GM18858 (cell line): ENCODE measurements around the gene AIFM2.
"Not testable (repeated sequence)": the region's sequence is repeated elsewhere in the genome, so short reads cannot be mapped to it uniquely, and the experiment has no call there.

Source experiments
- ATAC-seq: cut with Tn5 transposase; IDR thresholded peaks from one replicate; pipeline ENCODE4 v1.9.1; 2021; ENCODE audit not compliant: unreplicated experiment

Gene AIFM2

DNA sequence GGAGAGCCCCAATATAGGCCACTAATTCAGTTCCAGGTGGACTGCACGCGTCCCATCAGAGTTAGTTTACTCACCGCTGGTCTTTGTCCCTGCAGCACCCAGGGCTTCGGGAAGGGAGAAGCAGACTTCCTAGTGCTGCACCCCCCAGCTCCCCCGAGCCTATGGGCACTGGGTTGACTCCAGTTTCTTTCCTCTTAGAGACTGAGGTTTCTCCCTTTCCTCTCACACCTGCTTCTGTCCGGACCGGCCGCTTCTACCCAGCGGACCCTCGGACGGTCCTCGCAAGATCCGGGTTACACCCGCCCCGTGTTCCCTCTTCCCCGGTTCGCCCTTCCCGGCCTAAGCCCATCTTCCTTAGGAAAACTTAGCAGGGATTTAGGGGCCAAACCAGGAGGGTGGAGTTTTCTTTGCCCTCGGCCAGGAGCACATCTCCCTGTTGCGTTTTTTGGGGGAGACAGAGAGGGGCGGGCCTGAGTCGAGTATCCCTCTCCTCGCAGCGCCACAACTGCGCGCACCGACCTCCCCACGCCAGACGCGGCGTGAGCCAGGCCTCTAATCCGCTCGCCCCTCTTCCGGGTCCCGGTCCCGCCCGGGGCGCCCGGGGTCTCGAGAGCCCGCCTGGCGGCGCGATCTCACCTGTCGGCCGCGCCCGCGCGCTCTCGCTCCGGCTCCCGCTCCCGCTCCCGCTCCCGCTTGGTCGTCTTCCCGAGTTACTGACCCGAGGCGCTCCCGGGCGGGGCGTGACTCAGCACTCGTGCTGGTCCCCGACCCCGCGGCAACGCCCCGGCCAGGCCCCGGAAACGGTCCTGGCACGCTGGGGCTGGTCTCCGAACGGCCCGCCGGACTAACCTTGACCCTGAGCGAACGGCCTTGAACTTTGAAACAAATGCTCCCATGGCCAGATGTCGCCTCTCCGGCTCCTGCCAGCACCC lies at the start of gene AIFM2:
TSS of gene AIFM2 (minus strand) at position 728 of the 932 bp plus-strand sequence. CDS start 8,741 bp downstream, outside the sequence.
- ATAC-seq = peak; percentile 66

DNA sequence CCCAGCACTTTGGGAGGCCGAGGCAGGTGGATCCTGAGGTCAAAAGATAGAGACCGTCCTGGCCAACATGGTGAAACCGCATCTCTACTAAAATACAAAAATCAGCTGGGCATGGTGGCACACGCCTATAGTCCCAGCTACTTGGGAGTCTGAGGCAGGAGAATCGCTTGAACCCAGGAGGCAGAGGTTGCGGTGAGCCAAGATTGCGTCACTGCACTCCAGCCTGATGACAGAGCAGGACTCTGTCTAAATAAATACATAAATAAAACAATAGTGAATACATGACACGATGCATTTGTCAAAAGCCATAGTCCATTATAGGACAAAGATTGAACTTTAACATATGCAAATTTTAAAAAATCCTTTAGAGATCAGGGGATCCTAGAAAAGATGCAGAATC lies 46.6 kb upstream of the AIFM2 start:
- ATAC-seq = not testable (repeated sequence)

DNA sequence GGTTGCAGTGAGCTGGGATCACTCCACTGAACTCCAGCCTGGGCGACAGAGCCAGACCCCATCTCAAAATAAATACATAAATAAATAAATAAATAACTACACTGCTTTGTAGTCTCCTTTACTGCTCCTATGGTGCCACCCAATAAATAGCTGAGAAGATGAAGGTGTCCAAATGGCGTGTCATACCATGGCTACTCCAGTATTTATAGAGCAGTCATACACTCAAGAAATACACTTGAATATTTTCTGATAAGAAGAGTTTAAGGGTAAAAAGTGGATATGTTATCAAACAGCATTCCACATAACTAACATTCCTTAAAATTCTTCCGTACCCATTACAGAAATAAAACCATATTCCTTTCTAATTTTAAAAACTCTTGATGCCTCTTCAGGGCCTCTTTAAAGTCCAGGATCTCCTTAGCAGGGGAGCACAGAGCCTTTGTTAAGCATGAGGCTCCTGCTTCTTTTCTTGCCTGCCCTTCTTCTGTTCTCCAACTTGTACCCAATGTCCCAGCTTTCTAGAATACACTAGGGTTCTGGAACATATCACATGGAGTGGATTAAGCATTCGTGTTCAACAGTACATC lies 45.6 kb upstream of the AIFM2 start:
- no peak for ATAC-seq

DNA sequence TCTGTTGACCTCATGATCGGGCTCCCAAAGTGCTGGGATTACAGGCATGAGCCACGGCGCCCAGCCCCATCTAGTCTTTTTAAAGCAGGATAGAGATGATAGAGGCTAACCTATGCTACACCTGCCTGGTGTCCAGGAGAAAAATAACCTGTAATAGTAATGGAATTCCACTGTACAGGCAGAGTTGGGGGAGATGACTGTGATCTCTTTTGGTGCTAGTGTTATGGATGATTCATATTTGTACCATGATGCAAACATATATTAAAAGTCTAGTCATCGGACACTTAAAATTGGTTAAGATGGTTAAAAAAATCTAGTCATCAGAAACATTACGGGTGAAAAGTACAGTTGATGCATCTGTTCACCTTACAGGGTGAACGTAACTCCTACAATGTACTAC lies 43.8 kb upstream of the AIFM2 start:
- no peak for ATAC-seq

DNA sequence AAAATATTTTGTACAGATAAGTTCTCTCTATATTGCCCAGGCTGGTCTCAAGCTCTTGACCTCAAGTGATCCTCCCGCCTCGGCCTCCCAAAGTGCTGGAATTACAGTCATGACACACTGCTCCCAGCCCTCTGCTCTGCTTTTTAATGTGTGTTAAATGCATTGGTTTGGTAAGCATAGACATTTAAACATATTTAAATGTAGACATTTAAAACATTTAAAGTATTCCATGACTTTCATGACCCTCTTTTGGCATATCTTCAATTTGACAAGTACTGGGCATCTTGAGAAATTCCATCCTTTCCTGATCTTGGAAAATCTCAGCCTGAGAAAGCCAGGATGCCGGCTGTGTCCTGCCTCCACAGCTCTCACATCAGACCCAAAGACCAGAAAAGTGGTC lies 42.9 kb upstream of the AIFM2 start:
- no peak for ATAC-seq

DNA sequence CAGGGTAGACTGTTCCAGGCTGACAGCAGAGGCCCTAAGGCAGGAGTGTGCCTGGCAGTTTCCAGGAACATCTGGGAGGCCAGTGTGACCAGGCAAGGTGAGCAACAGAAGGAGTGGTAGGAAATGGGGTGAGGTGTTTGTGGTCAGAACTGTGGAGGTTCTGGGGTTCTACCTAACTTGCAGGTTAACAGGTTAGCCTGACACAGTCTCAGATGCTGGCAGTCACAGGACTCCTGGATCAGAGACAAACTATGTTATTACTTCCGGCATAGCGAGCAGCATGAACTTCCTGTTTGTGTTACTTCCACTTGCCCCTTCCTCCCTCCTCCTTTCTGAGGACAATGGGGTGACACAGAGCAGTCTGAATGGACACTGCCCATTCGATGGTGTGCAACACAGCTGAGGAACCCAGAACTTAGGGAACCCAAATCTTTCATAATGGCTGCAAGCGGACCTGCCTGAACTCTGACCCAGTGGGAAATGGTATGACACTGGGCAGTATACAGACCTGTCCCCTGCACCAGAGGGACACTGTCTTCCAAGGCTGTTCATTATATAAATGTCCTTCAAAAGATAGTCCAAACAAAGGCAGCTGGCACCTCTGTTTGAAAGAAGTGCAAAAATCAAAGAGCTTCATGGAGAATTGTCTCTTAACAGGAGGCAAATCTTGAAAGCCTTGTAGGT lies 41.6 kb upstream of the AIFM2 start:
- no peak for ATAC-seq

DNA sequence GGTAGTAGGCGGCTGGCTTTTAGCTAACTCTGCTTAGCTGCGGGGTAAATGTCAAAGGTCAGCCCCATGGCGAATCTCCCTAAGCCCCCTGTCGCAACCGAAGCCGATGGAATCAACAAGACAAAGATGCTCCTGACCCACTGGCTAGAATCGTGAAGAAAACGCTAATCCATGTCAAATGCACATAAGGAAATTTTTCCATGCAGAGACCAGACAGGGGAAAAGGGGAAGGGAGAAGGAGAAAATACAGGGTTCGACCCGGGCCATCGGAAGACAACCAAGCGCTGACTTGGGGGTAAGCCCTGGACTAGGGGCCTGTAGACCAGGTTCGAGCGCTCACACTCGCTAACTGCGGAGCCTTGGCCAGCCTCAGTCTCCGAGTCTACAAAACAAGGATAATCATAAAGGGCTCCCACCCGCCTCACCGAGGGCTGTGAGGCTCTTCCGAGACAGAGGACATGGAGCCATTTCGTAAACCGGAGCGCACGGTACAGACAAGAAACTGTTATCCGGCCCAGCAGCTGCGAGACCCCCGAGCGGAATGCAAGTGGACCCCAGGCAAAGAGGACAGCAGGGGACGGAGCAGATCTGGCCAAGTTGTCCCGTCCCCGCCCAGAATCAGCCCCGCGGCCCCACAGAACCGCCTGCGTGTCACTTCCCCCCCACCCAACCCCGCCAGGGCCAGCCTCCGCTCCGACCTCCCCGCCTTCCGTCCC lies 37.2 kb upstream of the AIFM2 start:
- no peak for ATAC-seq

DNA sequence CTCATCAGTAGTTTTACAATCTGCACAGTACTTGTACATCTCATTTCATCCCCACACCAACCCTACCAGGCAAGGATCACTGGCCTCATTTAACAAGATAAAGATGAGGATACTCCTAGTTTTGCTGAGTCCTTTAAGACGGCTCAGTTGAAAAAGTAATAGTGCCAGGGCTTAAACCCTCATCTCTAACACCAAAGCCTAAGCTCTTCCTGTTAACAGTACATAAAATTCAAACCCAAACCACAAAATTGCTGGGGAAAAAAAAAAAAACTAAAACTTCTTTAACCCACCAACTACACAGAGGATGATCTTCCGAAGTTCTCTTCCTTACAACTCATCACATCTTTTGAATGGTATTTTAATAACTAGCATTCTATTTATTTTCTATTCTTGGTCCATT lies 36.4 kb upstream of the AIFM2 start:
- ATAC-seq = no peak

DNA sequence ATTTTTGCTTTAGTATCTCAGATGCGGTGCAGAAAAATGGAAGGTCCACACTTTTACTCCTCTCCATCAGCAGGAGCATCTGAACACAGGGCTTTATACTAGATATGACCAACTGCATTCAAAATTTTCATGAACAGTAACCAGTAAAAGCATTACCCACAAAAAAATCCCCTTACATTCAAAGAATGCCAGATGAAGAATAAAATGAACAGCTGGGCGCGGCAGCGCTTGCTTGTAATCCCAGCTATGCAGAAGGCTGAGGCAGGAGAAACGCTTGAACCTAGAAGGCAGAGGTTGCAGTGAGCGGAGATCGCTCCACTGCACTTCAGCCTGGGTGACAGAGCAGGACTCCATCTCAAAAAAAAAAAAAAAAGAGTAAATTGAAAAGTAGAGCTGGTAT lies 34.6 kb upstream of the AIFM2 start:
- ATAC-seq = no peak

DNA sequence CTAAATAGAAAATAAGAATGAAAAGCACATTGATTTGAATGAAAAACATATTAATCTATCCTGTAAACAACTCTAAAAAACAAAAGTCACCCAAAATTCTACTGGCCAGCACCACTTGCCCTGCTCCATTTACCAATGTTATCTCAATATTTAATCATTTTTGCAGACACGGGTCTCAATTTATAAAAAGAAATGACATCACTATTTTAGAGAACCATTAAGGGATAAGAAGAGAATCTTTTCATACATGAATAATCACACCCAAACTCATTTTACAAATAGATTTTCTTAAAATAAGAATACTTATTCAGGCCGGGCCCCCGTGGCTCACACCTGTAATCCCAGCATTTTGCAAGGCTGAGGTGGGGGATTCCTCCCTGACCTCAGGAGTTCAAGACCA lies 33.8 kb upstream of the AIFM2 start:
- no peak for ATAC-seq

DNA sequence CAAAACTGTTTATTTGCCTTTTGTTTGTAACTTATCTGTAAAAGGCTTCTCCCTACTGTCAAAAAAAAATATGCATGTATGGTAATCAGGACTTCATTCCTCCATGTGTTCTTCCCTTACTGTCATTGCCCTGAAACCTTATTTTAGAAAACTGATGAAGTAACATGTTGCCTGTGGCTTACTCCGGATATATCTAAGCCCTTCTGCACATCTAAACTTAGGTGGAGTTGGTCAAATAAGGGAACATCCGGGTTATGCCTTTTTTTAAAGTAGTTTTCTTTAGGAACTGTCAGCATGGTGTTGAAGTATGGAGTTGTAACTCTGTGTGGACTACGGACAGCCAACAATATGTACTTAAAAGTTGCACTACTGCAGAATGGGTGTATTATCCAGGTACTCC lies 31.5 kb upstream of the AIFM2 start:
- ATAC-seq = no peak

DNA sequence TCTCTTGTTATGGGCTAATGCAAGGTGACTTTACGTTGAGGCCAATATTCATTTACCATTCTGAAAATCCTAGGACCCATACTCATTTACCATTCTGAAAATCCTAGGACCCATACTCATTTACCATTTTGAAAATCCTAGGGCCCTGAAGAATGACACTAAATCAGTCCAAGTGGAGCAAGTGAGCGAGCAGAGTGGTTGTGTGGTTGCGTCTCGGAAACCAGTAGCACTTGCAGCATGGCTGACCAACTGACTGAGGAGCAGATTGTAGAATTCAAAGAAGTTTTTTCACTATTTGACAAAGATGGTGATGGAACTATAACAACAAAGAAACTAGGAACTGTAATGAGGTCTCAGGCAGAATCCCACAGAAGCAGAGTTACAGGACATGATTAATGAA lies 30.8 kb upstream of the AIFM2 start:
- ATAC-seq = no peak

DNA sequence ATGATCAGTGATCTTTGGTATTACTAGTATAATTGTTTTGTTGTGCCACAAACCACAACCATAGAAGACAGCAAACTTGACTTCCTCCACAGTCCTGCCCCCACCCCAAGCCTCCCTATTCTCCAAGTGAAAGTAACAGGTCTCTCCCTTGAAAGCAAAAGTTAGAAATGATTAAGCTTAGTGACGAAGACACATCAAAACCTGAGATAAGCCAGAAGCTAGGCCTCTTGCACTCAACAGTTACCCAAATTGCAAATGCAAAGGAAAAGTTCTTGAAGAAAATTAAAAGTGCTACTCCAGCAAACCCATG lies 30.2 kb upstream of the AIFM2 start:
- ATAC-seq = peak; percentile 75

DNA sequence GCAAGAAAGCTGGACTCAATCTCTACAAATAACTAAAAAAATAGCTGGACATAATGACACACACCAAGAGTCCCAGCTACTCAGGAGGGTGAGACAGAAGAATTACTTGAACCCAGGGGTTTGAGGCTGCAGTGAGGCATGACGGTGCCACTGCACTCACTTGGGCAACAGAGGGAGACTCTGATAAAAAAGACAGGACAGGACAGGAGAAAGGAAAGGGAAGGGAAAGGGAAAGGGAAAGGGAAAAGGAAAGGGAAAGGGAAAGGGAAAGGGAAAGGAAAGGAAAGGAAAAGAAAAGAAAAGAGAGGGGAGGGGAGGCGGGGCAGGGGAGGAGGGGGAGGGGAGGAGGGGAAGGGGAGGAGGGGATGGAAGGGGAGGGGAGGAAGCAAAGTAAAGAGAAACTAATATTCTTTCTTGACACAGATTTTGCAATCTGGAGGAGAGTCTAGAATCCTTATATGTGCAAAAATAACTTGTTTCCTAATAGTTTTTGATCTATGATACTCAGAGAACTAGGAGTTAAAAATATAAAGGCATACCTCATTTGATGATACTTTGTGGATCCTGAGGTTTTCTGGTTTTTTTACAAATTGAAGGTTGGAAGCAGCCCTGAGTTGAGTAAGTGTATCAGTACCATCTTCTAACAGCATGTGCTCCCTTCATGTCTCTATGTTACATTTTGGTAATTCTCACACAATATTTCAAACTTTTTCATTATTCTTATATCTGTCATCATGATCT lies 29.7 kb upstream of the AIFM2 start:
- no peak for ATAC-seq

DNA sequence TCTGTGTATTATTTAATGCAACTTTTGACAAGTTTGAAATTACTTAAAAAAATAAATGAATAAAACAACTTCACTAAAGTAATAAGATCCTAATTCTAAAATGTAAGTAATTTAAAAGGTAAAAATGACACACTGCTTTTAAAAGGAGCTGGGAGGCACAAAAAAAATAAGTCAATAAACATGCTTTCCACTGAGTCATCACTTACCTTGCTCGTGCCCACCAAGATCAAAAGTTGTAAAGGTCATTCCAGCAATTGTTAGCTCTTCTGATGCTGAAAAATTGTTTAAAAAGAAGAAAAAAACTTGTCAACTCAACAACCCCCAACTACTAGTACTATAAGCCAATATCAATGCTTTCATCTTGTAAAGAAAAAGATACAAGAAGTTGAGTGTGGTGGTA lies 28.2 kb upstream of the AIFM2 start:
- no peak for ATAC-seq

DNA sequence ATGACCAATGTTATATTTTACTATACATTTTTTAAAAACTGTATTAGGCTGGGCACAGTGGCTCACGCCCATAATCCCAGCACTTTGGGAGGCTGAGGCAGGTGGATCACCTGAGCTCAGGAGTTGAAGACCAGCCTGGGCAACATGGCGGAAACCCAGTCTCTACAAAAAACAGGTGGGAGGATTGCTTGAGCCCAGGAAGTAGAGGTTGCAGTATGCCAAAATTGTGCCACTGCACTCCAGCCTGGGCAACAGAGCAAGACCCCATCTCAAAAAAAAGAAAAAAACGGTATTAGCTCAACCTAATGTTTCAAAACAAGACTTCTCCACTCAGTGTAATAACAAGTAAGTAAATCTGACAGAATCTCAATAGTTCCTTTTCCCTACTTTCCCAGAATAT lies 26.7 kb upstream of the AIFM2 start:
- not testable (repeated sequence) for ATAC-seq

DNA sequence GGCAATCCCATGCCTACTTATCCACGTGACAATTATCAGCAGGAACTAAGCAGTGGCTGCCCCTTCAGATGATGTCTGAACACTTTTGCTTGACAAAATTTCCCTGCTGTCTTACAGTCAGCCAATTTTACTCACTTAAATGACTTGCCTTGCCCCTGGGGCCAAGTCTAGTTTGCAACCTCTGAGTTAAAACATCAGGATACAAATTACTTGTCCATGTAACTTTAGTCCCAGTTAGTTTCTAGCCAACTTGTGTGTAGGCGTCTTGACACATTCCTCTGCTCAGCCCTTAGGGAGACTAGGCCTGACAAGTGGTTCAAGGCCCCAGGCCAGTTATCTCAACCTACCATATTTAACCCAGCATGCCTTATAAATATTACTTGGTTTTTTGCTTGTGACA lies 25.5 kb upstream of the AIFM2 start:
- no peak for ATAC-seq

DNA sequence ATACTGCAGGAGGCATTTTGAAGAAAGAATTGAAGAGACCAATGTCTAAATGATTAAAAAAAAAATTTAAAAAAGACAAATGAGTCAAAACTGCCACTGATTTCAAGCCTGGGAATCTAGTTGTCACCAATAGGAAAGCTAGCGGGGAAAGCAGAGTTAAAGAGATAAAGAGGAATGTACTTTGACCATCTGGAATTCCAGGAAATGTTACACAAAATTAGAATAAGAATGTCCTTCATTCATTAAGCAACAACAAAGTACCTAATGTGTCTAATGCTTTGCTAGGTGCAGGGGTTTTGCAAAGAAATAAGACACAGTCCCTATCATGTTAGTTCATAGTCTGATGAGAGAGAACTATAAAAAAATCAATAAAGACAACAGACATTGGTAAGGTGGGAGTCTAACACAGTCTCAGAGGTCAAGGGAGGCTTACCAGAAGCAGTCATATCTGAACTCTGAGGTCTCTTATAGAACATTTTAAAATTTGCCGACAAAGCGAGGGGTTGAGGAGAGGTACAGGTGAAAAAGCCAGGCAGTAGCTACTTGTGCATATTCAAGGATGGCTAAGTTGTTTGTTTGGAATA lies 22.7 kb upstream of the AIFM2 start:
- ATAC-seq = no peak

DNA sequence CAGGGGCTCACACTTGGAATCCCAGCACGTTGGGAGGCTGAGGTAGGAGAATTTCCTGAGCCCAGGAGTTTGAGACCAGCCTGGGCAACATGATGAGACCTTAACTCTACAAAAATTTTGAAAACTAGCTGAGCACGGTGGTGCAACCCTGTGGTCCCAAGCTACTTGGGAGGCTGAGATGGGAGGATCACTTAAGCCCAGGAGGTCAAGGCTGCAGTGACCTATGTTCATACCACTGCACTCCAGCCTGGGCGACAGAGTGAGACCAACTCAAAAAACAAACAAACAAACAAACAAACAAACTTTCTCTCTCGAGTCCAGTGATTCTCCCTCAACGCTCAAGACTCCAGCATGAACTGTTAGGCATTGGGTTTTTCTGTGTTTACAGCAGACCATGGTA lies 15.9 kb upstream of the AIFM2 start:
- no peak for ATAC-seq

DNA sequence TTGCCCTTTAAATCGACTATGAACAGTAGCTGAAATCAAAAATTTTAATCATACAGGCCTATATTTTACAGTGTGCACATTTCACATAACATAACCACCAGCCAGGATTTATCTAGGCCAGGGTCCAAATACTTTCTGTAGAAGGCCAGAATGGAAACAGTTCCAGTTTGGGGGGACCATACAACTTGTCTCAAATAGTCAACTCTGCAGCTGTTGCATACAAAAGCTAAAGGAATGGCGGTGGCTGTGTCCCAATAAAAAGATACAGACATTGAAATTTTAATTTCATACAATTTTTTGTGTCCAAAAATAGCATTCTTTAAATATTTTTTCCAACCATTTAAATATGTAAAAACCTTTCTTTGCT lies 14.6 kb upstream of the AIFM2 start:
- no peak for ATAC-seq
